Fibroblast of lung (primary cell): ENCODE data around the gene CMTM1. TPM values are rescaled to one million over a fixed set of nuclear protein-coding genes. Genes with fewer than 3 reads are reported as not detected.

Experiments used
- DNase-seq, 2 donors: peaks; one replicate each; pipeline versions ENCODE4 v3.0.0 to v3.0.0-alpha.2; 2010; ENCODE audit warnings: low read depth in 2 of 2
- H2AFZ ChIP-seq: 2 replicates; pipeline ENCODE4 v1.5.1; 2012; ENCODE audit warnings: low read length, control low read depth, inconsistent platforms
- H3K27ac ChIP-seq: 2 replicates; pipeline ENCODE4 v1.5.1; 2011; ENCODE audit warnings: low read length, control low read depth; ENCODE audit not compliant: insufficient read depth
- H3K27me3 ChIP-seq: 2 replicates; pipeline ENCODE4 v1.5.1; 2011; ENCODE audit warnings: mild to moderate bottlenecking, low read length; ENCODE audit not compliant: control insufficient read depth, insufficient read depth
- H3K36me3 ChIP-seq: 2 replicates; pipeline ENCODE4 v1.5.1; 2011; ENCODE audit warnings: low read length; ENCODE audit not compliant: control insufficient read depth, insufficient read depth
- H3K4me1 ChIP-seq: 2 replicates; pipeline ENCODE4 v1.5.1; 2011; ENCODE audit warnings: low read length; ENCODE audit not compliant: control insufficient read depth, insufficient read depth; ENCODE audit errors: extremely low read depth
- H3K4me2 ChIP-seq: 2 replicates; pipeline ENCODE4 v1.5.1; 2011; ENCODE audit warnings: low read length, control low read depth; ENCODE audit not compliant: insufficient read depth; ENCODE audit errors: extremely low read depth
- H3K4me3 ChIP-seq, 4 experiments: fragments of 200-600 bp in 1 of 4; sonication (generic) in 1 of 4; replicated peaks in 1 of 4; 2 replicates each; pipeline ENCODE4 v1.5.1; 2011 to 2016; ENCODE audit warnings: low read length in 4 of 4, low read depth in 3 of 4, mild to moderate bottlenecking in 3 of 4, control low read depth in 2 of 4, inconsistent platforms in 1 of 4, mixed read lengths in 1 of 4; ENCODE audit not compliant: insufficient read depth in 1 of 4; ENCODE audit errors: control extremely low read depth in 1 of 4
- H3K79me2 ChIP-seq: 2 replicates; pipeline ENCODE4 v1.5.1; 2012; ENCODE audit warnings: mild to moderate bottlenecking, low read length, inconsistent platforms; ENCODE audit not compliant: control insufficient read depth, insufficient read depth
- H3K9ac ChIP-seq: 2 replicates; pipeline ENCODE4 v1.5.1; 2011; ENCODE audit warnings: mild to moderate bottlenecking, low read length, control low read depth; ENCODE audit not compliant: insufficient read depth
- H3K9me3 ChIP-seq: 2 replicates; pipeline ENCODE4 v1.5.1; 2012; ENCODE audit warnings: low read depth, low read length; ENCODE audit not compliant: control insufficient read depth, insufficient read depth
- H4K20me1 ChIP-seq: 2 replicates; pipeline ENCODE4 v1.5.1; 2011; ENCODE audit warnings: low read length; ENCODE audit not compliant: control insufficient read depth, insufficient read depth; ENCODE audit errors: extremely low read depth
- EZH2 ChIP-seq: IDR thresholded peaks from 2 replicates; pipeline ENCODE4 v1.5.1; 2012; ENCODE audit warnings: low read length, control low read depth, mild to moderate bottlenecking; ENCODE audit errors: missing control alignments
- polyA plus RNA-seq, 2 donors: library from polyadenylated mRNA; depleted of rRNA in 1 of 2; stranded (reverse) in 1 of 2; unstranded in 1 of 2; fragments of >200 nt; gene quantifications; 2 replicates each; pipeline ENCODE4 v1.2.1, GENCODE V29; 2011 to 2012; ENCODE audit warnings: missing spikeins in 1 of 2
- total RNA-seq: library from RNA; depleted of rRNA; stranded (reverse); fragments of >200 nt; gene quantifications from 2 replicates; pipeline ENCODE4 v1.2.1, GENCODE V29; 2014
- TF ChIP-seq, protein P1 (sequence below), 2 donors: IDR thresholded peaks in 1 of 2; conservative IDR thresholded peaks in 1 of 2; 1 replicate in 1 of 2; 2 replicates in 1 of 2; pipeline ENCODE4 v1.5.1; 2011 to 2012; ENCODE audit warnings: low read length in 2 of 2, control low read depth in 1 of 2, inconsistent platforms in 1 of 2, low read depth in 1 of 2, mild to moderate bottlenecking in 1 of 2

CMTM1 gene
- total and polyA plus RNA-seq, 2 donors (not counting 1 experiment from before 2014, with no cell fraction given): 0.99 to 1.5 TPM

DNA sequence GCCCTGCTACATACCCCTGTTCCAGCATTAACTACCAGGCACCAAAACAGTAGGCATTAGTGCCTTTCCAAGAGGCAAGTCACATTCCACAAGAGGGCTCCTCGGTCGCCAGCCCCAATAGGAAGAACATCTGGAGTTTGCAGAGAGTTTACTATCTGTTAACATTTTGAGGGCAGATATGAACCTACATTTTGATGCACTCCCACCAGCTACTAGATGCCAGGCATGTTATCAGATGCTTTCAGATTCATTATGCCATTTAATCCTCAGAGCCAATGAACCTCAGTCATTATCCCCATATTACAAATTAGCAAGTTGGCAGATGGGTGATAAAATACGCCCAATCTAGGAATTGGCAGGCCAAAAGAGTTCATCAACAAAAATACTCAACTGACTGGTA, 8.8 kb downstream of the CMTM1 start:
- H3K27ac ChIP-seq: no peak overlapping the region
- no peak for TF ChIP-seq EZH2
- TF ChIP-seq, protein P1, sequence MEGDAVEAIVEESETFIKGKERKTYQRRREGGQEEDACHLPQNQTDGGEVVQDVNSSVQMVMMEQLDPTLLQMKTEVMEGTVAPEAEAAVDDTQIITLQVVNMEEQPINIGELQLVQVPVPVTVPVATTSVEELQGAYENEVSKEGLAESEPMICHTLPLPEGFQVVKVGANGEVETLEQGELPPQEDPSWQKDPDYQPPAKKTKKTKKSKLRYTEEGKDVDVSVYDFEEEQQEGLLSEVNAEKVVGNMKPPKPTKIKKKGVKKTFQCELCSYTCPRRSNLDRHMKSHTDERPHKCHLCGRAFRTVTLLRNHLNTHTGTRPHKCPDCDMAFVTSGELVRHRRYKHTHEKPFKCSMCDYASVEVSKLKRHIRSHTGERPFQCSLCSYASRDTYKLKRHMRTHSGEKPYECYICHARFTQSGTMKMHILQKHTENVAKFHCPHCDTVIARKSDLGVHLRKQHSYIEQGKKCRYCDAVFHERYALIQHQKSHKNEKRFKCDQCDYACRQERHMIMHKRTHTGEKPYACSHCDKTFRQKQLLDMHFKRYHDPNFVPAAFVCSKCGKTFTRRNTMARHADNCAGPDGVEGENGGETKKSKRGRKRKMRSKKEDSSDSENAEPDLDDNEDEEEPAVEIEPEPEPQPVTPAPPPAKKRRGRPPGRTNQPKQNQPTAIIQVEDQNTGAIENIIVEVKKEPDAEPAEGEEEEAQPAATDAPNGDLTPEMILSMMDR (conservative IDR thresholded peaks at IDR 0.05 in 1 of 2, IDR thresholded peaks at IDR 0.05 in 1 of 2; ENCODE audit: low read depth in 1 of 2, low read length in 2 of 2): no peak
- no peaks in the 10 kb centered on the region for H4K20me1 ChIP-seq
- no peaks in the 10 kb centered on the region for H3K79me2 ChIP-seq
- no peak overlapping the region for H3K4me2 ChIP-seq
- no peak overlapping the region for H3K4me3 ChIP-seq
- peaks cover 2% of the 10 kb centered on the region for H3K4me1 ChIP-seq
- no peak overlapping the region for H3K9ac ChIP-seq
- no peak overlapping the region for H2AFZ ChIP-seq
- DNase-seq: no peak
- H3K27me3 ChIP-seq: peaks cover 20% of the 10 kb centered on the region
- no peaks in the 10 kb centered on the region for H3K9me3 ChIP-seq
- H3K36me3 ChIP-seq: no peaks in the 10 kb centered on the region

DNA sequence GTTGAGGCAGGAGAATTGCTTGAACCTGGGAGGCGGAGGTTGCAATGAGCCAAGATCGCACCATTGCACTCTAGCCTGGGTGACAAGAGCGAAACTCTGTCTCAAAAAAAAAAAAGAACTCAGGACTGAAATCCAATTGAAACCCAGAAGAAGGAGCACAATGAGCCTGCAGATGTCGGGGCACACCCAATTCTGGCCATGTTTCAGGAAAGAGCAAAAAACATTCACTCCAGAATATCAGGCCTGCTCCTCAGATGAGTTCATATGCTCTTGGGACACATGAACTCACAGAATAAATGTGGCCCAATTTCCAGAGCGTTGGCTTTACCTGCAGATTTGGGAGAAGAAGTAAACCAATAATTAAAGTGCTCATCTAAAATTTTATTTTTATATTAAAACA, 10.1 kb downstream of the CMTM1 start:
- H3K79me2 ChIP-seq: no peaks in the 10 kb centered on the region
- H3K36me3 ChIP-seq: no peaks in the 10 kb centered on the region
- no peak overlapping the region for H3K4me3 ChIP-seq
- no peak overlapping the region for H3K27ac ChIP-seq
- H3K9me3 ChIP-seq: no peaks in the 10 kb centered on the region
- H3K4me1 ChIP-seq: peaks cover 12% of the 10 kb centered on the region
- no peaks in the 10 kb centered on the region for H4K20me1 ChIP-seq
- H3K4me2 ChIP-seq: no peak overlapping the region
- no peak for DNase-seq
- TF ChIP-seq EZH2: no peak
- TF ChIP-seq, protein P1 (conservative IDR thresholded peaks at IDR 0.05 in 1 of 2, IDR thresholded peaks at IDR 0.05 in 1 of 2; ENCODE audit: low read depth in 1 of 2, low read length in 2 of 2): no peak
- H3K9ac ChIP-seq: no peak overlapping the region
- H3K27me3 ChIP-seq: peaks cover 20% of the 10 kb centered on the region
- H2AFZ ChIP-seq: no peak overlapping the region

DNA sequence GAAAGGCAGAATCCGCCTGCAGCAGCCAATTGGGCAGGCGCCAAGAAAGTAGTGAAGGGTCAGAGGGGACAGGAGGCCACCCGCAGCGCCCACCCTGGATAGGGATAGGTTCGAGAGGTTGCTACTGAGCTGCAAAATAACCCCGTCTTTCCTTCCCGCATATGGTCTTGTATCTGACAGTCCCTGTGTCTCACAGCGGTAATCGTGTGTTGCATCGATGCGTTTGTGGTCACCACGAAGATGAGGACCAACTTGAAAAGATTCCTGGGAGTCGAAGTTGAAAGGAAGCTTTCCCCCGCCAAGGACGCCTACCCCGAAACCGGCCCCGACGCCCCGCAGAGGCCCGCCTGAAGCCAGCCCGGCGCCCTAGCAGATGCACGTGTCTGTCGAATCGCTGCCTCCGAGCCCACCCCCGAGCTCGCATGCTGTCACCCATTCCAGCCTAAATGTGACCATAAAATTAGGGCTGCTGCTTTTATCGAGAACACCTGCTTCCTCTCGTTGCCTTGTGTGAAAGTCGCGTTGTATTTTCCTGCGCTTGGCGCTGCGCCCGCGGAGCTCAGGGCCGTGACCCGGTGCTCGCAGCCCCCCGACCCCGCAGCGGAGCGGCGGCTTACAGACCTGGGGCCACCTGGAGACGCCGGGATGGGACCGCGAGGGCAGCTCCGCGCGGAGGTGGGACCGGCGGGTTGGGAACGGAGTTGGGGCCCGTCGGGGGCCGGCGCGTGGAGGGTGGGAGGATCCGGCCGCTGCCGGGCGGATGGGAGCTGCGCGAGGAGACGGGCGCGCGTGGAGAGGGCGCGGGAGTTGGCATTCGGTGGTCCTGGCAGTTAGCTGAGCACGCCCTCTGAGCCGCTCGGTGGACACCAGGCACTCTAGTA, 12.7 kb downstream of the CMTM1 start, which contains the start of gene CMTM2:
TSS of gene CMTM2 (plus strand) at position 813 of the 881 bp plus-strand sequence. CDS start 145 bp downstream, outside the sequence.
- DNase-seq: peak; percentile 18 to 28
- no peak within 1 kb of the TSS for H3K27ac ChIP-seq
- H3K27me3 ChIP-seq: peaks cover 20% of the 10 kb centered on the region
- no peaks in the 10 kb centered on the region for H4K20me1 ChIP-seq
- H3K4me2 ChIP-seq: peak within 1 kb of the TSS; percentile 40
- peaks cover 14% of the 10 kb centered on the region for H3K4me1 ChIP-seq
- H3K9me3 ChIP-seq: no peaks in the 10 kb centered on the region
- H3K4me3 ChIP-seq: peak within 1 kb of the TSS in 1 of 4 experiments; percentile 4
- no peaks in the 10 kb centered on the region for H3K36me3 ChIP-seq
- no peak within 1 kb of the TSS for H3K9ac ChIP-seq
- peak; percentile 36 for TF ChIP-seq EZH2
- TF ChIP-seq, protein P1 (conservative IDR thresholded peaks at IDR 0.05 in 1 of 2, IDR thresholded peaks at IDR 0.05 in 1 of 2; ENCODE audit: low read depth in 1 of 2, low read length in 2 of 2): no peak
- H3K79me2 ChIP-seq: no peaks in the 10 kb centered on the region
- no peak within 1 kb of the TSS for H2AFZ ChIP-seq
